CD4-positive, CD25-positive, alpha-beta regulatory T cell (primary cell): Measurements from ENCODE around the gene BRD7. TPM values are rescaled to one million over a fixed set of nuclear protein-coding genes. Genes with fewer than 3 reads are reported as not detected.

Experiments
- ATAC-seq, 2 donors: fragments of 150-1000 bp; cut with Tn5 transposase; one replicate each; pipeline ENCODE4 v1.10.0; 2021; ENCODE audit warnings: low read depth in 2 of 2, moderate number of reproducible peaks in 2 of 2, moderate library complexity in 1 of 2
- DNase-seq, 3 donors: peaks; one replicate each; pipeline versions ENCODE4 v3.0.0 to v3.0.0-alpha.2; 2012 to 2022; ENCODE audit warnings: mixed read lengths in 1 of 3
- H3K27ac ChIP-seq: one replicate; pipeline ENCODE4 v1.7.0; 2013; ENCODE audit warnings: mild to moderate bottlenecking, low read length; ENCODE audit not compliant: insufficient read depth, poor library complexity, severe bottlenecking
- H3K27me3 ChIP-seq: one replicate; pipeline ENCODE4 v1.7.0; 2013; ENCODE audit warnings: low read length; ENCODE audit not compliant: control insufficient read depth, insufficient read depth
- H3K36me3 ChIP-seq: one replicate; pipeline ENCODE4 v1.7.0; 2013; ENCODE audit warnings: mild to moderate bottlenecking, low read length, moderate library complexity; ENCODE audit not compliant: control insufficient read depth, insufficient read depth
- H3K4me1 ChIP-seq: 2 replicates; pipeline ENCODE4 v1.7.0; 2013; ENCODE audit warnings: mild to moderate bottlenecking, low read length; ENCODE audit not compliant: insufficient read depth, control insufficient read depth, poor library complexity, severe bottlenecking
- H3K4me3 ChIP-seq: one replicate; pipeline ENCODE4 v1.7.0; 2013; ENCODE audit warnings: low read depth, mild to moderate bottlenecking, low read length, moderate library complexity
- H3K9me3 ChIP-seq, 2 experiments: 1 replicate in 1 of 2; 2 replicates in 1 of 2; pipeline ENCODE4 v1.7.0; 2013; ENCODE audit warnings: low read length in 2 of 2, mild to moderate bottlenecking in 1 of 2, moderate library complexity in 1 of 2; ENCODE audit not compliant: control insufficient read depth in 2 of 2
- H3K27ac Mint-ChIP-seq, 3 donors: one replicate each; pipeline ENCODE4 v1.8.0; 2020 to 2022; ENCODE audit warnings: mild to moderate bottlenecking in 3 of 3, mixed read lengths in 3 of 3, moderate library complexity in 2 of 3
- H3K27me3 Mint-ChIP-seq: one replicate; pipeline ENCODE4 v1.8.0; 2022; ENCODE audit warnings: mild to moderate bottlenecking, mixed read lengths
- H3K36me3 Mint-ChIP-seq: one replicate; pipeline ENCODE4 v1.8.0; 2020; ENCODE audit warnings: mixed read lengths
- H3K4me1 Mint-ChIP-seq, 4 donors: one replicate each; pipeline ENCODE4 v1.8.0; 2020 to 2022; ENCODE audit warnings: mixed read lengths in 4 of 4, mild to moderate bottlenecking in 1 of 4
- H3K4me3 Mint-ChIP-seq, 4 donors: one replicate each; pipeline ENCODE4 v1.8.0; 2020 to 2022; ENCODE audit warnings: mild to moderate bottlenecking in 4 of 4, mixed read lengths in 4 of 4, moderate library complexity in 3 of 4
- H3K9me3 Mint-ChIP-seq, 7 donors: one replicate each; pipeline ENCODE4 v1.8.0; 2020 to 2022; ENCODE audit warnings: mixed read lengths in 7 of 7, mild to moderate bottlenecking in 3 of 7, moderate library complexity in 2 of 7
- polyA plus RNA-seq, 4 donors: library from polyadenylated mRNA; unstranded; fragments of 300-500 nt; fragmentation: Illumina TruSeq; gene quantifications; one replicate each; pipeline ENCODE4 v1.2.3, GENCODE V29; 2021
- total RNA-seq: library from RNA; stranded (reverse); gene quantifications from one replicate; pipeline ENCODE4 v1.2.3, GENCODE V29; 2022

Gene BRD7
- total and polyA plus RNA-seq, 5 donors from 2014 or later: 23.3 to 88.6 (median 37.4) TPM

DNA sequence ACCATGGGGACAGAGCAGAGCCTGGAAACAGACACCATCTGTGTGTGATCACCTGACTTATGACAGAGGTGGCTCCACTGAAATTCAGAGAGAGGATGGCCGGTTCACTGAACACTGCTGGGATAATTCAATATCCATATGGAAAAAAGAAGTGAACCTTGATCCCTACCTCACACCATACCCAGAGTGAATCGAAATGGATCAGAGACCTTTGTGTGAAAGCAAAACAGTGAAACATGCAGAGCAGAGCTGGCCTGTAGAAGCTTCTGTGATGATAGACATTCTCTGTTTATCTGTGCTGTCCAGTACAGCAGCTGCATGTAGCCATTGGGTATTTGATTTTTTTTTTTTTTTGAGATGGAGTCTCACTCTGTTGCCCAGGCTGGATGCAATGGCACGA lies 82.1 kb downstream of the BRD7 start:
- H3K36me3 ChIP-seq: peaks cover 46% of the 10 kb centered on the region
- H3K27me3 ChIP-seq: no peaks in the 10 kb centered on the region
- H3K9me3 ChIP-seq: no peaks in the 10 kb centered on the region
- H3K27ac Mint-ChIP-seq: peak overlapping the region; percentile 52 to 90 (median 55)
- no peak for ATAC-seq
- peaks cover 0 to 63% (median 35%) of the 10 kb centered on the region in 4 donors for H3K4me1 Mint-ChIP-seq
- H3K4me3 ChIP-seq: no peak overlapping the region
- peaks cover 17% of the 10 kb centered on the region for H3K36me3 Mint-ChIP-seq
- no peak for DNase-seq
- peak overlapping the region; percentile 23 for H3K27ac ChIP-seq
- peaks cover 0 to 1% (median 0%) of the 10 kb centered on the region in 7 donors for H3K9me3 Mint-ChIP-seq
- H3K4me3 Mint-ChIP-seq: peak overlapping the region in 1 of 4 donors; percentile 41
- no peaks in the 10 kb centered on the region for H3K27me3 Mint-ChIP-seq
- peaks cover 52% of the 10 kb centered on the region for H3K4me1 ChIP-seq

DNA sequence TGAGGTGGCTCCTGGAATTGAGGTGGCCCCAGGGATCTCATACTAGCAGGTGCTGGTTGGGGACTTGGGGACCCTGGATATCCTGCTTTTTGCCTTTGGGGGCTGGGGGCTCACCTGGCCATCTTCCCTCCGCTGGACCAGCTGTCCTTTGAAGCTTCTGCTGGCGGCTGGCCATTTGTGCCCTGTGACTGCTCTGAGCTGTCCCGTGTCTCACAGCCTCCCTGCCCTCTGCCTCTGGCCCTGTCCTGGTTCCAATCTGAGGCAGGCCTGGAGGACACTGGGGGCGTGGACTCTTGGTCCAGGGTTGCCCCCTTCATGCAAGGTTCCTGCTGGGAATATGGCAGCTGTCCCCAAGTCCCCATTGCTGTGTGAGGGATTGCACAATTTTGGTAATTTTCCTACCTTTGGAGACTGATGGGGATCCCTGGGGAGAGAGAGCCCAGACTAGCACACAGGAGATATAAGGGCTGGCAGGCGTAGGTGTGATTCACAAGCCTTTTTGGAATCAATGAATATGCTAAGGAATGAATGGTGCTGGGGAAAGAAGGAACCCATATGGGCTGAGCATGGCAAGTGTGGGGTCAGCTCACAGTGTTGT lies 83.3 kb downstream of the BRD7 start:
- no peak for ATAC-seq
- Histone ChIP-seq H3K36me3 (peaks cover 37% of the 10 kb centered on the region), H3K9me3 (no peaks in the 10 kb centered on the region), H3K4me1 (peaks cover 64% of the 10 kb centered on the region), H3K27me3 (no peaks in the 10 kb centered on the region), H3K27ac (peak overlapping the region; percentile 30), H3K4me3 (no peak overlapping the region)
- Mint-ChIP-seq H3K27me3 (no peaks in the 10 kb centered on the region), H3K4me1 (peaks cover 1 to 74% (median 39%) of the 10 kb centered on the region in 4 donors), H3K36me3 (peaks cover 17% of the 10 kb centered on the region), H3K27ac (peak overlapping the region; percentile 38 to 90 (median 68)), H3K4me3 (peak overlapping the region in 3 of 4 donors; percentile 51 to 73 (median 52)), H3K9me3 (peaks cover 0 to 1% (median 0%) of the 10 kb centered on the region in 7 donors)
- no peak for DNase-seq

DNA sequence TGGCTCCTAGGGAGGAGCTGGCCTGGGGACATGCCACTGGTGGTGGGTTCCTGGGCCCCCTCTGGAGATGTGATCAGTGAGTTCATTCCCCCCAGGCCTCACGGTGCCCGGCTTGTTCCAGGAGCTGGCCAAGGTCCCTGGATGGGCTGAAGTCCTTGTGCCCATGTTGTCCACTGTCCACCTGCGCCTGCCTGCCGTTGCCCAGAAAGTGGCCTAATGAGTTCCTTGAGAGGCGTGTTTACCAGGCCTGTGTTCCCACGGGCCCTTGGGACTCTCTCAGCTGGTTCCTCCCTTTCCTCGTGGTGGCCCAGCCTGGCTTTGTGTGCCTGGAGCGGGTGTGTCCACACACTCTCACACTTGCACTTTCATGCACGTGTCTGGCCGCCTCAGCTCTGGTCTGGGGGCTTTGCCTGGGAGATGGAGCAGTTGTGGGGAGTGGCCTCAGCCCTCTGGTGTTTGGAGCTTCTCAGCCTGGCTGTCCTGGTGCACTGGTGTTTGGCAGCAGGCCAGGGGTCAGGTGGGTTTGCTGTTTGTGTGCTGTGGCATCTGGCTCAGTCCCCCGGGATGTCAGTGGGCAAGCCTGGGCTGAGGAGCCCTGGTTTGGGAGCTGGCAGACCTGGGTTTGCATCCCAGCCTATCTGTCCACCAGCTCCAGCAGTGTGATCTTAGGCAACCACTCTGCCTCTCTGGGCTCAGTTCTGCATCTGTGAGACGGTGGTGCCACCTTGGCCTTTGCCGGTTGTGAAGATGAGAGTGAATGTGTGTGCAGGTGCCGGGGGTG lies 84.5 kb downstream of the BRD7 start:
- no peak for DNase-seq
- Histone ChIP-seq H3K4me3 (no peak overlapping the region), H3K36me3 (peaks cover 27% of the 10 kb centered on the region), H3K27me3 (no peaks in the 10 kb centered on the region), H3K9me3 (no peaks in the 10 kb centered on the region), H3K27ac (no peak overlapping the region), H3K4me1 (peaks cover 76% of the 10 kb centered on the region)
- Mint-ChIP-seq H3K4me3 (peak overlapping the region in 3 of 4 donors; percentile 61 to 76 (median 72)), H3K4me1 (peaks cover 13 to 86% (median 51%) of the 10 kb centered on the region in 4 donors), H3K27ac (peak overlapping the region; percentile 90 to 94 (median 93)), H3K27me3 (no peaks in the 10 kb centered on the region), H3K9me3 (peaks cover 0 to 1% (median 0%) of the 10 kb centered on the region in 7 donors), H3K36me3 (peaks cover 25% of the 10 kb centered on the region)
- no peak for ATAC-seq

DNA sequence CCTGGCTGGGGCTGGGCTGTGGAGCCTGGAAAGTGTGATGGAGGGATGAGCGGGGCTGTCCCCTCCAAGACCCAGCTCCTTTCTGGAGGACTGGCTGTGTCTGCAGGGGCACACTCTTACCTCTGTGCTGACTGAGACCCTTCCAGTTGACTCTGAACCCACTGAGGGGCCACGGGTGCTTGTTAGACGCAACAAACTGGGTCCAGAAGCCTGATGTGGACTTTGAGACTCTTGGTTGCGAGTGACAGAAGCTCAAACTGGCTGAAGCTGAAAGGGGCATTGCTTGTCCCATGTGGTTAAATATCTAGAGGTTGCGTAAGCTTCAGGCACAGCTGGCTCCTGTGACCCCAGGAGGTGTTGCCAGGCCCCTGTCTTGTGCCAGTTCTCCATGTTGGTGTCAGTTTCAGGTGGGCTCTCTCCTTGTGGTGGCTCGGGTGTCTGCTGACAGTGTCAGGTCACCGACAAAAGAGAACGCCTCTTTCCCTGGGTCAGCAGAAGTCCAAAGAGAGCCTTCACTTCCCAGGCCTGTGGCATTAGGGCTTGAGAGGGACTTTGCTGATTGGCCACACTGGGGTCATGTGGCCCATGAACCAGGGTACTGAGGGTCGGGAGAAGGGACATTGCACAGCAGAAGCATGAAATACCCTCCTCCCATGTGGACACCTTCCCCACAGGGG lies 85.7 kb downstream of the BRD7 start:
- Histone ChIP-seq H3K4me3 (no peak overlapping the region), H3K9me3 (no peaks in the 10 kb centered on the region), H3K27ac (peak overlapping the region; percentile 62), H3K36me3 (peaks cover 16% of the 10 kb centered on the region), H3K4me1 (peaks cover 88% of the 10 kb centered on the region), H3K27me3 (no peaks in the 10 kb centered on the region)
- Mint-ChIP-seq H3K9me3 (no peaks in the 10 kb centered on the region), H3K27me3 (no peaks in the 10 kb centered on the region), H3K4me1 (peaks cover 18 to 91% (median 59%) of the 10 kb centered on the region in 4 donors), H3K27ac (peak overlapping the region; percentile 90 to 93 (median 90)), H3K4me3 (peak overlapping the region; percentile 72 to 93 (median 84)), H3K36me3 (peaks cover 17% of the 10 kb centered on the region)
- DNase-seq (no peak), ATAC-seq (no peak)

DNA sequence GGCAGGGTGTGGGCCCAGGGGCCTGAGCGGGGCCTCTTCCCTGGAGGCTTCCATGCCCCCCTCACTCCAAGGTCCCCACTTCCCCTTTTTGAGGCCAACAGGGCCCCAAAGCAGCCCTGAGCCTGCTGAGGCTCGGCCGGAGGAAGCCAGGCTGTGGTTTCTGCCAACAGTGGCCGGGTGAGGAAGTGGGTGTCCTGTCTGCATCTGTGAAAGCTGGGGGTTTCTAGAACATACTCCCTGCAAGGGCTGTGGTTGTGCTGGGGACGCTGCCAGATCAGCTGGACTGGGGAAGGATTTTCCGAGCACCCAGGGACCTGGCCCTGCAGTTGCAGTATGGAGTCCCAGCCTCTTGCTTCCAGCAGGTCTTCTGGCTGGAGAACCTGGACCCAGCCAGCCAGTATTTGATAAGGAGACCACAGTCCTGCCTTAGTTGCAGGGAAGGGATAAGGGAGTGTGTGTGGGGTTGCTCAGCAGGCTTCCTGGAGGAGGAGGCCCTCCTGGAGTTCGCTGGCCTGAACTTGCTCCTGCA lies 86.7 kb downstream of the BRD7 start:
- Mint-ChIP-seq H3K4me3 (peak overlapping the region; percentile 72 to 93 (median 84)), H3K27ac (peak overlapping the region; percentile 89 to 97 (median 90)), H3K27me3 (no peaks in the 10 kb centered on the region), H3K36me3 (peaks cover 17% of the 10 kb centered on the region), H3K4me1 (peaks cover 22 to 97% (median 67%) of the 10 kb centered on the region in 4 donors), H3K9me3 (no peaks in the 10 kb centered on the region)
- DNase-seq (peak; percentile 16 to 80 (median 51)), ATAC-seq (peak; percentile 80 to 87)
- Histone ChIP-seq H3K36me3 (peaks cover 8% of the 10 kb centered on the region), H3K27me3 (no peaks in the 10 kb centered on the region), H3K9me3 (no peaks in the 10 kb centered on the region), H3K4me3 (peak overlapping the region; percentile 57), H3K4me1 (peaks cover 98% of the 10 kb centered on the region), H3K27ac (peak overlapping the region; percentile 62)

DNA sequence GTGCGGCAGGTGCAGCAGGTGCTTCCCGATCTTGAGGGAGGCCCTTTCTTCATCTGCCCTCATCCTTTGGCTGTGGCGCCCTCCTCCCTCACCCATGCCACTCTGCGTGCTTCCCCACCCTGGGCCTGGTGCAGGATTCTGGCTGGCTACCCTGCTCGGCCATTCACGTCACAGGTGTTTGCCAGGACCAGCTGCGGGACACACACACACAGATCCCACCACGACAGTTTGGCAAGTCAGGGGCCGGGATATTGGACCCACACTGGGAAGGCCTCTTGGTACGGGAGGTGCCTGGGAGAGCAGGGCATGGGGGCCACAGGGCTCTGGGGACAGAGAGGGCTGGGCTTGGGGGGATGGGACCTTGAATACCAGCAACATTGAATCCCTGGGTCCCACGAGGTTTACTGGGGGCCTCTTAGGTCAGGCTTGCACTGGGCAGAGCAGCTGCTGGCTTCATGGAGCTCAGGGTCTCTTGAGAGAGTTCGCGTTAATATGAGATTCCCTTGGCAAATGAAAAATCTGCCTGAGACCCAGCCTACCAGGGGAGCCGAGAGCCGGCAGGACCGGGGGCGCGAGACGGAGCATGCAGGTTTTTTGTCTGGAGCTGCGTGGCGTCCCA lies 87.3 kb downstream of the BRD7 start:
- H3K4me3 ChIP-seq: peak overlapping the region; percentile 57
- H3K27me3 Mint-ChIP-seq: no peaks in the 10 kb centered on the region
- no peak for DNase-seq
- H3K36me3 ChIP-seq: peaks cover 2% of the 10 kb centered on the region
- H3K9me3 ChIP-seq: no peaks in the 10 kb centered on the region
- H3K4me1 ChIP-seq: peaks cover 99% of the 10 kb centered on the region
- peak overlapping the region; percentile 72 to 93 (median 84) for H3K4me3 Mint-ChIP-seq
- peaks cover 26 to 97% (median 72%) of the 10 kb centered on the region in 4 donors for H3K4me1 Mint-ChIP-seq
- no peaks in the 10 kb centered on the region for H3K9me3 Mint-ChIP-seq
- peaks cover 15% of the 10 kb centered on the region for H3K36me3 Mint-ChIP-seq
- no peak for ATAC-seq
- peak overlapping the region; percentile 62 for H3K27ac ChIP-seq
- peak overlapping the region; percentile 69 to 97 (median 90) for H3K27ac Mint-ChIP-seq
- H3K27me3 ChIP-seq: no peaks in the 10 kb centered on the region

DNA sequence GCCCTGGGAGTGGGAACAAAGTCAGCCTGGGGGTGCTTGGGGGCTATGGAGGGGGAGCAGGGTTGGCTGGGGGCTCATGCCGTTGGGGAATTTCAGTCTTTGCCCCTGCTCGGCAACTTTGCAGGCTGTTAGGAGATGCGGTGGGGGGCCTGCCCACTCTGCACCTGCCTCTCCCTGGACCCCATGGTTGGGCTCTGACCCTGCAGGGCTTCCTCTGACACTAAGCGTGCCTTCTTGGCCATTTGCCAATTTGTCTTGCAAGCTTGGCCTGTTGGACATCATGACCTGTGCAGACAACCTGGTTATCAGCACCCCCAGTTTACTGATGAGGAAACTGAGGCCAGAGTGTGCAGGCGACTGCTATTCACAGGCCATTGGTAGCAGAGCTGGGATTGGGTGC lies 87.9 kb downstream of the BRD7 start:
- DNase-seq (no peak), ATAC-seq (no peak)
- Mint-ChIP-seq H3K9me3 (no peaks in the 10 kb centered on the region), H3K4me1 (peaks cover 26 to 99% (median 71%) of the 10 kb centered on the region in 4 donors), H3K27ac (peak overlapping the region; percentile 21 to 69 (median 66)), H3K36me3 (peaks cover 12% of the 10 kb centered on the region), H3K4me3 (peak overlapping the region in 3 of 4 donors; percentile 81 to 98 (median 86)), H3K27me3 (no peaks in the 10 kb centered on the region)
- H3K36me3 ChIP-seq: no peaks in the 10 kb centered on the region
- peak overlapping the region; percentile 62 for H3K27ac ChIP-seq
- H3K4me3 ChIP-seq: no peak overlapping the region
- peaks cover 100% of the 10 kb centered on the region for H3K4me1 ChIP-seq
- no peaks in the 10 kb centered on the region for H3K9me3 ChIP-seq
- H3K27me3 ChIP-seq: no peaks in the 10 kb centered on the region
